GM12878 (cell line): Measurements from ENCODE around the gene PERP. TPM values are rescaled to one million over a fixed set of nuclear protein-coding genes. Genes with fewer than 3 reads are reported as not detected.

ENCODE experiments used
- CBX5 ChIP-seq: sonication (generic); IDR thresholded peaks from 2 replicates; pipeline ENCODE4 v1.6.1; 2016; ENCODE audit warnings: low read depth, moderate library complexity, mild to moderate bottlenecking, inconsistent platforms
- LARP7 ChIP-seq: fragments of 450-650 bp; IDR thresholded peaks from 2 replicates; pipeline ENCODE4 v1.6.1; 2017; ENCODE audit warnings: mild to moderate bottlenecking
- MYC ChIP-seq: IDR thresholded peaks from 2 replicates; pipeline ENCODE4 v1.6.1; 2011; ENCODE audit warnings: mild to moderate bottlenecking, low read length, moderate library complexity, inconsistent platforms; ENCODE audit not compliant: insufficient read depth, insufficient replicate concordance, insufficient read length, severe bottlenecking
- NR2C2 ChIP-seq: IDR thresholded peaks from 2 replicates; pipeline ENCODE4 v1.6.1; 2011; ENCODE audit warnings: borderline replicate concordance, low read depth; ENCODE audit not compliant: control insufficient read depth, insufficient read length
- POLR2AphosphoS5 ChIP-seq: IDR thresholded peaks from 2 replicates; pipeline ENCODE4 v1.6.1; 2011; ENCODE audit warnings: mild to moderate bottlenecking, low read length, inconsistent platforms
- SIX5 ChIP-seq: IDR thresholded peaks from 2 replicates; pipeline ENCODE4 v1.6.1; 2011; ENCODE audit warnings: mild to moderate bottlenecking, low read depth, low read length, moderate library complexity; ENCODE audit not compliant: severe bottlenecking
- polyA plus RNA-seq, 11 experiments: library from polyadenylated mRNA; depleted of rRNA in 4 of 11; unstranded in 6 of 11; stranded (reverse) in 5 of 11; fragments of >200 nt; fragmentation: Nextera tagmentation in 4 of 11; fragmentation: Illumina TruSeq in 1 of 11; extraction: Ambion mirVana in 4 of 11; extraction: Trizol in 1 of 11; gene quantifications; 1 replicate in 1 of 11; 2 replicates in 10 of 11; pipeline versions ENCODE4 v1.2.1 to v1.2.3, GENCODE V29; 2011 to 2016; ENCODE audit warnings: inconsistent platforms in 2 of 11, missing spikeins in 2 of 11, low read depth in 1 of 11
- total RNA-seq, 4 experiments: library from RNA; depleted of rRNA in 3 of 4; stranded (reverse); fragments of >200 nt in 3 of 4; fragmentation: Illumina TruSeq in 1 of 4; extraction: Trizol in 1 of 4; gene quantifications; 2 replicates each; pipeline versions ENCODE4 v1.2.1 to v1.2.3, GENCODE V29; 2013 to 2021

PERP gene
- total and polyA plus RNA-seq, 10 of the 15 experiments (the other 5 are each of a cell fraction or from before 2014, with no cell fraction given), result 0.37 to 2.4 (median 0.75) TPM

GRCh38 chr6:138044458-138044857, 62.8 kb downstream of the PERP start (continued):
- TF ChIP-seq POLR2AphosphoS5, result no peak
- no peak for TF ChIP-seq MYC
- TF ChIP-seq LARP7, result no peak
- TF ChIP-seq SIX5, result no peak
- no peak for TF ChIP-seq CBX5
- TF ChIP-seq NR2C2, result no peak

Other genes with a start within 250 kb of the PERP start
- gene TNFAIP3, start 240.2 kb downstream of the PERP start, total RNA-seq (2014; rRNA removed), result 84.0 and 96.8 TPM in 2 replicates
- 81.4 and 82.4 TPM in 2 replicates for gene TNFAIP3, start 240.2 kb downstream of the PERP start, total RNA-seq (2014; rRNA removed; fragmentation: Illumina TruSeq; extraction: Trizol)
- gene TNFAIP3, start 240.2 kb downstream of the PERP start, total RNA-seq (2021), result 220 and 229 TPM in 2 replicates
- gene TNFAIP3, start 240.2 kb downstream of the PERP start, polyA plus RNA-seq (2011; rRNA removed), result 308 and 350 TPM in 2 replicates
- 149 and 171 TPM in 2 replicates for gene TNFAIP3, start 240.2 kb downstream of the PERP start, polyA plus RNA-seq (2014; fragmentation: Illumina TruSeq; extraction: Trizol)
- gene TNFAIP3, start 240.2 kb downstream of the PERP start, polyA plus RNA-seq (2014; fragmentation: Nextera tagmentation; extraction: Ambion mirVana), result 10 to 100 TPM; 18.0 to 31.5 TPM
- gene TNFAIP3, start 240.2 kb downstream of the PERP start, polyA plus RNA-seq (2014; rRNA removed), result 138 and 149 TPM in 2 replicates
- 100 to 1,000 TPM; 126 to 128 TPM for gene TNFAIP3, start 240.2 kb downstream of the PERP start, polyA plus RNA-seq (2016; fragmentation: Nextera tagmentation; extraction: Ambion mirVana)
- under 0.01 TPM in 2 replicates for gene ARFGEF3, start 54.5 kb upstream of the PERP start, total RNA-seq (2014; rRNA removed)
- gene ARFGEF3, start 54.5 kb upstream of the PERP start, total RNA-seq (2014; rRNA removed; fragmentation: Illumina TruSeq; extraction: Trizol), result under 0.01 TPM in 1 of 2 replicates, not detected in the other
- 0.03 and 0.08 TPM in 2 replicates for gene ARFGEF3, start 54.5 kb upstream of the PERP start, total RNA-seq (2021)
- 0.01 and 0.03 TPM in 2 replicates for gene ARFGEF3, start 54.5 kb upstream of the PERP start, polyA plus RNA-seq (2011; rRNA removed)
- gene ARFGEF3, start 54.5 kb upstream of the PERP start, polyA plus RNA-seq (2014; fragmentation: Illumina TruSeq; extraction: Trizol), result 0.03 TPM in 2 replicates
- gene ARFGEF3, start 54.5 kb upstream of the PERP start, polyA plus RNA-seq (2014; fragmentation: Nextera tagmentation; extraction: Ambion mirVana), result under 1 TPM in 1 of 2 experiments, not detected in 1; 0.02 TPM
- under 0.01 and 0.01 TPM in 2 replicates for gene ARFGEF3, start 54.5 kb upstream of the PERP start, polyA plus RNA-seq (2014; rRNA removed)
- under 1 TPM; 0.01 to 0.03 TPM for gene ARFGEF3, start 54.5 kb upstream of the PERP start, polyA plus RNA-seq (2016; fragmentation: Nextera tagmentation; extraction: Ambion mirVana)
- not detected in 2 replicates for gene PBOV1, start 111.1 kb upstream of the PERP start, total RNA-seq (2014; rRNA removed)
- not detected in 2 replicates for gene PBOV1, start 111.1 kb upstream of the PERP start, total RNA-seq (2014; rRNA removed; fragmentation: Illumina TruSeq; extraction: Trizol)
- gene PBOV1, start 111.1 kb upstream of the PERP start, total RNA-seq (2021), result not detected in 2 replicates
- gene PBOV1, start 111.1 kb upstream of the PERP start, polyA plus RNA-seq (2011; rRNA removed), result not detected in 2 replicates
- gene PBOV1, start 111.1 kb upstream of the PERP start, polyA plus RNA-seq (2014; fragmentation: Illumina TruSeq; extraction: Trizol), result not detected in 2 replicates
- not detected for gene PBOV1, start 111.1 kb upstream of the PERP start, polyA plus RNA-seq (2014; fragmentation: Nextera tagmentation; extraction: Ambion mirVana)
- not detected in 2 replicates for gene PBOV1, start 111.1 kb upstream of the PERP start, polyA plus RNA-seq (2014; rRNA removed)
- not detected for gene PBOV1, start 111.1 kb upstream of the PERP start, polyA plus RNA-seq (2016; fragmentation: Nextera tagmentation; extraction: Ambion mirVana)